A673 (cell line): Measurements from ENCODE around the gene EIF1. TPM values are rescaled to one million over a fixed set of nuclear protein-coding genes. Genes with fewer than 3 reads are reported as not detected.
A peak's percentile ranks its signal among the peaks of the same experiment; 100 is the strongest.

Experiments
- BruUV-seq: library from RNA; stranded (reverse); fragments of 400-500 nt; replicated peaks from 2 replicates; lab custom pipeline; 2021; lab: Mats Ljungman, UMichigan
- CTCF ChIA-PET: fragments of 300-600 bp; sonication (Branson Sonifier 250); formaldehyde crosslinking; loops from one replicate; lab custom pipeline; 2022; ENCODE audit warnings: antibody characterized with exemption; lab: Charles Lee
- POLR2A ChIA-PET: fragments of 300-600 bp; sonication (Branson Sonifier 250); formaldehyde crosslinking; loops from one replicate; lab custom pipeline; 2022; ENCODE audit warnings: antibody characterized with exemption; ENCODE audit not compliant: low non-redundant PET; lab: Charles Lee
- DNase-seq: peaks from one replicate; pipeline ENCODE4 v3.0.0-alpha.2; 2015; ENCODE audit warnings: low spot score
- H3K27ac ChIP-seq: fragments of 200-600 bp; sonication (generic); 2 replicates; pipeline ENCODE4 v1.5.1; 2016; ENCODE audit warnings: mixed run types, low read depth, mild to moderate bottlenecking, mixed read lengths, antibody characterized with exemption, low read length; ENCODE audit not compliant: poor library complexity, severe bottlenecking
- H3K27me3 ChIP-seq: fragments of 200-600 bp; sonication (generic); replicated peaks from 2 replicates; pipeline ENCODE4 v1.6.1; 2017; ENCODE audit warnings: mixed run types, low read depth, mild to moderate bottlenecking, mixed read lengths, antibody characterized with exemption, low read length; ENCODE audit not compliant: insufficient read depth, poor library complexity
- H3K36me3 ChIP-seq: fragments of 200-600 bp; sonication (generic); 2 replicates; pipeline ENCODE4 v1.6.1; 2016; ENCODE audit warnings: mixed run types, mild to moderate bottlenecking, mixed read lengths, antibody characterized with exemption, low read length; ENCODE audit not compliant: insufficient read depth, poor library complexity, severe bottlenecking
- H3K4me1 ChIP-seq: fragments of 200-600 bp; sonication (generic); 2 replicates; pipeline ENCODE4 v1.6.1; 2017; ENCODE audit warnings: mixed run types, mild to moderate bottlenecking, mixed read lengths, antibody characterized with exemption, low read length; ENCODE audit not compliant: insufficient read depth, poor library complexity, severe bottlenecking
- H3K4me3 ChIP-seq: fragments of 200-600 bp; sonication (generic); 2 replicates; pipeline ENCODE4 v1.5.1; 2016; ENCODE audit warnings: low read depth, mixed run types, mild to moderate bottlenecking, mixed read lengths, low read length; ENCODE audit not compliant: poor library complexity, severe bottlenecking
- H3K9me3 ChIP-seq: fragments of 200-600 bp; sonication (generic); 2 replicates; pipeline ENCODE4 v1.6.1; 2016; ENCODE audit warnings: mixed run types, low read depth, mild to moderate bottlenecking, mixed read lengths, antibody characterized with exemption, low read length; ENCODE audit not compliant: poor library complexity, severe bottlenecking
- EZH2 ChIP-seq: fragments of 200-600 bp; sonication (generic); IDR thresholded peaks from 2 replicates; pipeline ENCODE4 v1.6.1; 2017; ENCODE audit warnings: borderline replicate concordance, low read depth, mild to moderate bottlenecking, mixed read lengths, antibody characterized with exemption, low read length; ENCODE audit not compliant: poor library complexity, severe bottlenecking
- intact Hi-C: fragments of 100-400 bp; cut with micrococcal nuclease; formaldehyde crosslinking; loops from one replicate; pipeline ENCODE4 v1.10.0; 2022; ENCODE audit not compliant: unreplicated experiment
- total RNA-seq: library from RNA; stranded (reverse); gene quantifications from 2 replicates; pipeline ENCODE4 v1.2.3, GENCODE V29; 2021
- TF ChIP-seq, protein P1 (sequence below): fragments of 300-800, 200-600 bp; sonication (generic); conservative IDR thresholded peaks from 2 replicates; pipeline ENCODE4 v1.5.1; 2017; ENCODE audit warnings: low read depth, mild to moderate bottlenecking, antibody characterized with exemption, low read length, moderate library complexity, mixed read lengths

The EIF1 gene
- total RNA-seq, 1 experiment from 2014 or later: 524 TPM

DNA sequence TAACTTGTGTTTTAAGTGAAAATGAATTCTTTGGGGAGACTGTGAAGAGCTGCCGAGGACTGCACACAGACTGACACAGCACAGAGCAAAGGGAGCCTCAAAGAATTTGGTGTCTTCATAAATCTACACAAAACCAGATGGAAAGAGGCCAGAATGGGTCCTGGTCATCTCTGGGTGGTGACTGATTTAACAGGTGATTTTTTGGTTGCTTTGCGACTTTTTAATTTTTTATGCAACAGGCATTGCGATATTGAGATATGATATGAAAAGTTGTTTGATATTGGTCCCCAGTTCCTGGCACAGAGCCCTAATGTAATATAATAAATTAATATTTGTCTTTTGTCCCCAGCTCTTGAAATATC, 12.6 kb upstream of the EIF1 start:
- intact Hi-C loops: no loop called here
- Histone ChIP-seq H3K36me3 (no peaks in the 10 kb centered on the region), H3K27me3 (no peaks in the 10 kb centered on the region), H3K27ac (no peak overlapping the region), H3K4me3 (no peak overlapping the region), H3K4me1 (no peaks in the 10 kb centered on the region), H3K9me3 (no peaks in the 10 kb centered on the region)
- CTCF ChIA-PET: no interaction called here
- TF ChIP-seq, protein P1, sequence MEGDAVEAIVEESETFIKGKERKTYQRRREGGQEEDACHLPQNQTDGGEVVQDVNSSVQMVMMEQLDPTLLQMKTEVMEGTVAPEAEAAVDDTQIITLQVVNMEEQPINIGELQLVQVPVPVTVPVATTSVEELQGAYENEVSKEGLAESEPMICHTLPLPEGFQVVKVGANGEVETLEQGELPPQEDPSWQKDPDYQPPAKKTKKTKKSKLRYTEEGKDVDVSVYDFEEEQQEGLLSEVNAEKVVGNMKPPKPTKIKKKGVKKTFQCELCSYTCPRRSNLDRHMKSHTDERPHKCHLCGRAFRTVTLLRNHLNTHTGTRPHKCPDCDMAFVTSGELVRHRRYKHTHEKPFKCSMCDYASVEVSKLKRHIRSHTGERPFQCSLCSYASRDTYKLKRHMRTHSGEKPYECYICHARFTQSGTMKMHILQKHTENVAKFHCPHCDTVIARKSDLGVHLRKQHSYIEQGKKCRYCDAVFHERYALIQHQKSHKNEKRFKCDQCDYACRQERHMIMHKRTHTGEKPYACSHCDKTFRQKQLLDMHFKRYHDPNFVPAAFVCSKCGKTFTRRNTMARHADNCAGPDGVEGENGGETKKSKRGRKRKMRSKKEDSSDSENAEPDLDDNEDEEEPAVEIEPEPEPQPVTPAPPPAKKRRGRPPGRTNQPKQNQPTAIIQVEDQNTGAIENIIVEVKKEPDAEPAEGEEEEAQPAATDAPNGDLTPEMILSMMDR: no peak
- no peak for TF ChIP-seq EZH2
- POLR2A ChIA-PET: no interaction called here
- no peak for DNase-seq
- BruUV-seq: no TSS peak

DNA sequence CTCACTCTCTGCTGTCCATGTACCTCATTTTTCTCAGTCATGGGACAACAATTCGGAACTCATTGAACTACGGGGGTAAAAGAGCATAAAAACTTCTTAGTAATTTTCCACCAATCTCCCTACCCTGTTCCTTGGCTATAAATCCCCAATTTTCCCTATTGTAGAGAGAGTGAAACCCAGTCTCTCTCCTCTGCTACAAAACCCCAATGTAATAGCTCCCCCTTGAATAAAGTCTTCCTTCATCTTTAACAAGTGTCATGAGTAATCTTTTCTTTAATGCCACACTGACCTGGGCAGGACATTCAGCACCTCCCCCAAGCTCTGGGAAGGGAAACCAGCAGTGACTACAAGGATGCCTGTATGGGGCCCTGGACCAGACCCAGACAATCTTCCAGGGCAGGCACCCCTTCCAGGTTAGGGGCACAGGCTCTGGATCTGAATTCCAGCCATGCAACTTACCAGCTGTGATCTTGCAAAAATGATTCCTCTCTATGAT, 10.2 kb upstream of the EIF1 start:
- Histone ChIP-seq H3K36me3 (no peaks in the 10 kb centered on the region), H3K27me3 (no peaks in the 10 kb centered on the region), H3K4me1 (no peaks in the 10 kb centered on the region), H3K4me3 (peak overlapping the region; percentile 19), H3K9me3 (no peaks in the 10 kb centered on the region), H3K27ac (peak overlapping the region; percentile 72)
- intact Hi-C loops: no loop called here
- BruUV-seq: TSS peak; percentile 78
- no peak for DNase-seq
- ChIA-PET CTCF (interaction anchor here (1.0 kb wide), 2 partner anchors 10 to 130 kb away, joined by 4 to 7 read pairs; no protein-coding TSS in a partner anchor), POLR2A (interaction anchor here (1.1 kb wide), 1 partner anchor 10 kb away, joined by 7 read pairs; no protein-coding TSS in a partner anchor)
- TF ChIP-seq, protein P1: no peak
- no peak for TF ChIP-seq EZH2

DNA sequence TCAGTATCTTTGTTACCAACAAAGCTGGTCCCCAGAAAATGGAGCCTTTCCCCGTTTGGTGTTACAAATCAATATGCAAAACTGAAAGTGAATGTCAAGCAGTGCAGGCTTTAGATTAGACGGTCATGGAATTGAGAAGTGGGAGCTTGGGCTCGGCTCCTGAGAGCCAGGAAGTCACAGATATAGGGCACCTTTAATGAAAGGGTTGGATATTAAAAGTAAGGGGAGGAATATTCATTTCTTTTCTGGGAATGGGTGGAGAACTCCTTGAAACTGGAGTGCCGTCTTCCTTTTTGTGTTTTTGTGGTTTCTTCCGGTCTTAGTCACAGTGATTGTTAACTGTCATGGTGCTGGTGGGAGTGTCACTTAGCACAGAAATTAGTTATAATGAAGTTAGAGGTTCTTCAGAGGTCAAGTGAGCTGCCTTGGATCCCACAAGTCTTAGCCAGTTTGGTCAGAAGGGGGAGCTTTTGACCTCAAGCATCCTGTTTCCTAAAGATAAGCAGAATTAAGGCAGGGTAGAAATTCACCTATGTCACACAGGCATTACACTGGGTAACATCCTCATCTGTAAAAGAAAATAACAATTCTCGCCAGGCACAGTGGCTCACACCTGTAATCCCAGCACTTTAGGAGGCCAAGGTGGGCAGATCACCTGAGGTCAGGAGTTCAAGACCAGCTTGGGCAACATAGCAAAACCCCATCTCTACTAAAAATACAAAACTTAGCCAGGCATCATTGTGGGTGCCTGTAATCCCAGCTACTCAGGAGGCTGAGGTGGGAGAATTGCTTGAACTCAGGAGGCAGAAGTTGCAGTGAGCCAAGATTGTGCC, 9.6 kb upstream of the EIF1 start:
- no TSS peak for BruUV-seq
- Histone ChIP-seq H3K27ac (peak overlapping the region; percentile 72), H3K9me3 (no peaks in the 10 kb centered on the region), H3K36me3 (no peaks in the 10 kb centered on the region), H3K4me3 (peak overlapping the region; percentile 19), H3K27me3 (no peaks in the 10 kb centered on the region), H3K4me1 (no peaks in the 10 kb centered on the region)
- intact Hi-C loops: no loop called here
- TF ChIP-seq, protein P1: no peak
- TF ChIP-seq EZH2: no peak
- ChIA-PET CTCF (interaction anchor here (1.0 kb wide), 2 partner anchors 9 to 130 kb away, joined by 4 to 7 read pairs; no protein-coding TSS in a partner anchor), POLR2A (interaction anchor here (1.1 kb wide), 1 partner anchor 9 kb away, joined by 7 read pairs; no protein-coding TSS in a partner anchor)
- peak; percentile 49 for DNase-seq
